ENCODE results near the gene ONECUT3.

The ONECUT3 gene

GRCh38 chr19:1804858-1805257 lies 51.6 kb downstream of the ONECUT3 start:
- Histone ChIP-seq H2BK12ac (ENCODE audit: low read length) (no peak overlapping the region), H2AFZ (ENCODE audit: low read length) (no peak overlapping the region), H3K9ac (ENCODE audit: low read depth, low read length, poor library complexity) (no peak overlapping the region), H3K27me3 (ENCODE audit: control insufficient read depth in 3 of 3, insufficient read depth in 3 of 3, low read depth in 1 of 3, low read length in 3 of 3) (no peaks in the 10 kb centered on the region), H3K18ac (ENCODE audit: low read length) (no peak overlapping the region), H3K9me3 (replicated peaks in 1 of 2; ENCODE audit: control insufficient read depth in 2 of 2, insufficient read depth in 1 of 2, low read depth in 1 of 2, low read length in 2 of 2) (no peaks in the 10 kb centered on the region), H2BK120ac (ENCODE audit: low read depth, low read length) (no peak overlapping the region), H3K27ac (replicated peaks; ENCODE audit: low read length) (no peak overlapping the region), H3K4ac (ENCODE audit: low read length) (no peak overlapping the region), H3K79me1 (ENCODE audit: low read depth, low read length) (peaks cover 3% of the 10 kb centered on the region), H2AK5ac (ENCODE audit: low read depth, low read length) (no peak overlapping the region), H2BK5ac (ENCODE audit: low read length) (no peak overlapping the region), H3K4me1 (ENCODE audit: control insufficient read depth in 2 of 2, insufficient read depth in 1 of 2, low read depth in 1 of 2, low read length in 2 of 2) (peaks cover 0 to 3% of the 10 kb centered on the region in 2 donors), H3K4me3 (ENCODE audit: low read length in 2 of 2) (no peak overlapping the region), H3K14ac (ENCODE audit: low read length) (no peak overlapping the region), H4K91ac (ENCODE audit: low read depth, low read length, poor library complexity) (no peak overlapping the region), H3K23ac (ENCODE audit: low read depth, low read length, poor library complexity) (no peak overlapping the region), H3K36me3 (replicated peaks in 1 of 2; ENCODE audit: control insufficient read depth in 2 of 2, insufficient read depth in 2 of 2, low read length in 2 of 2) (no peaks in the 10 kb centered on the region), H2BK15ac (ENCODE audit: low read length) (no peak overlapping the region), H4K8ac (ENCODE audit: low read depth, low read length) (no peak overlapping the region), H3K4me2 (ENCODE audit: insufficient read depth, low read length, poor library complexity, severe bottlenecking) (no peak overlapping the region)
- no CpG with 5 or more reads among the region's 6 CpGs for WGBS, 2 donors (ENCODE audit: extremely low coverage in 2 of 2, insufficient read length in 2 of 2, insufficient replicate concordance in 1 of 2)
- DNase-seq (ENCODE audit: low spot score), result no peak

- no CpG with 5 or more reads among the region's 24 CpGs for WGBS, 2 donors (ENCODE audit: extremely low coverage in 2 of 2, insufficient read length in 2 of 2, insufficient replicate concordance in 1 of 2)
- Histone ChIP-seq H3K36me3 (replicated peaks in 1 of 2; ENCODE audit: control insufficient read depth in 2 of 2, insufficient read depth in 2 of 2, low read length in 2 of 2) (no peaks in the 10 kb centered on the region), H3K4ac (ENCODE audit: low read length) (no peak overlapping the region), H3K4me3 (ENCODE audit: low read length in 2 of 2) (no peak overlapping the region), H3K9me3 (replicated peaks in 1 of 2; ENCODE audit: control insufficient read depth in 2 of 2, insufficient read depth in 1 of 2, low read depth in 1 of 2, low read length in 2 of 2) (no peaks in the 10 kb centered on the region), H3K27ac (replicated peaks; ENCODE audit: low read length) (no peak overlapping the region), H2BK12ac (ENCODE audit: low read length) (no peak overlapping the region), H3K9ac (ENCODE audit: low read depth, low read length, poor library complexity) (peak overlapping the region; percentile 50), H2AK5ac (ENCODE audit: low read depth, low read length) (peak overlapping the region; percentile 84), H3K14ac (ENCODE audit: low read length) (peak overlapping the region; percentile 4), H2BK15ac (ENCODE audit: low read length) (peak overlapping the region; percentile 92), H3K4me2 (ENCODE audit: insufficient read depth, low read length, poor library complexity, severe bottlenecking) (no peak overlapping the region), H3K18ac (ENCODE audit: low read length) (peak overlapping the region; percentile 85), H3K23ac (ENCODE audit: low read depth, low read length, poor library complexity) (peak overlapping the region; percentile 73), H2BK120ac (ENCODE audit: low read depth, low read length) (no peak overlapping the region), H4K8ac (ENCODE audit: low read depth, low read length) (no peak overlapping the region), H2AFZ (ENCODE audit: low read length) (no peak overlapping the region), H4K91ac (ENCODE audit: low read depth, low read length, poor library complexity) (no peak overlapping the region), H3K4me1 (ENCODE audit: control insufficient read depth in 2 of 2, insufficient read depth in 1 of 2, low read depth in 1 of 2, low read length in 2 of 2) (peaks cover 0 to 3% of the 10 kb centered on the region in 2 donors), H3K79me1 (ENCODE audit: low read depth, low read length) (peaks cover 2% of the 10 kb centered on the region), H2BK5ac (ENCODE audit: low read length) (no peak overlapping the region), H3K27me3 (ENCODE audit: control insufficient read depth in 3 of 3, insufficient read depth in 3 of 3, low read depth in 1 of 3, low read length in 3 of 3) (peaks cover 0 to 1% (median 0%) of the 10 kb centered on the region in 3 experiments)
- DNase-seq (ENCODE audit: low spot score), result no peak
Observed at GRCh38 chr19:1805401-1806183, 52.3 kb downstream of the ONECUT3 start.

GRCh38 chr19:1806184-1807029 lies 53.1 kb downstream of the ONECUT3 start:
- Histone ChIP-seq H4K8ac (ENCODE audit: low read depth, low read length) (no peak overlapping the region), H3K4me3 (ENCODE audit: low read length in 2 of 2) (no peak overlapping the region), H2BK5ac (ENCODE audit: low read length) (peak overlapping the region; percentile 82), H3K4ac (ENCODE audit: low read length) (no peak overlapping the region), H2BK120ac (ENCODE audit: low read depth, low read length) (peak overlapping the region; percentile 1), H2AK5ac (ENCODE audit: low read depth, low read length) (peak overlapping the region; percentile 84), H3K4me1 (ENCODE audit: control insufficient read depth in 2 of 2, insufficient read depth in 1 of 2, low read depth in 1 of 2, low read length in 2 of 2) (peaks cover 0 to 3% of the 10 kb centered on the region in 2 donors), H3K4me2 (ENCODE audit: insufficient read depth, low read length, poor library complexity, severe bottlenecking) (no peak overlapping the region), H2BK12ac (ENCODE audit: low read length) (peak overlapping the region; percentile 58), H3K9ac (ENCODE audit: low read depth, low read length, poor library complexity) (no peak overlapping the region), H3K23ac (ENCODE audit: low read depth, low read length, poor library complexity) (peak overlapping the region; percentile 91), H3K18ac (ENCODE audit: low read length) (no peak overlapping the region), H3K27me3 (ENCODE audit: control insufficient read depth in 3 of 3, insufficient read depth in 3 of 3, low read depth in 1 of 3, low read length in 3 of 3) (peaks cover 0 to 5% (median 0%) of the 10 kb centered on the region in 3 experiments), H2BK15ac (ENCODE audit: low read length) (peak overlapping the region; percentile 6), H2AFZ (ENCODE audit: low read length) (peak overlapping the region; percentile 56), H3K9me3 (replicated peaks in 1 of 2; ENCODE audit: control insufficient read depth in 2 of 2, insufficient read depth in 1 of 2, low read depth in 1 of 2, low read length in 2 of 2) (no peaks in the 10 kb centered on the region), H3K14ac (ENCODE audit: low read length) (no peak overlapping the region), H3K79me1 (ENCODE audit: low read depth, low read length) (peaks cover 2% of the 10 kb centered on the region), H3K27ac (replicated peaks; ENCODE audit: low read length) (no peak overlapping the region), H3K36me3 (replicated peaks in 1 of 2; ENCODE audit: control insufficient read depth in 2 of 2, insufficient read depth in 2 of 2, low read length in 2 of 2) (no peaks in the 10 kb centered on the region), H4K91ac (ENCODE audit: low read depth, low read length, poor library complexity) (no peak overlapping the region)
- no CpG with 5 or more reads among the region's 45 CpGs for WGBS, 2 donors (ENCODE audit: extremely low coverage in 2 of 2, insufficient read length in 2 of 2, insufficient replicate concordance in 1 of 2)
- DNase-seq (ENCODE audit: low spot score), result no peak

All from neuronal stem cell (in vitro differentiated cells).